T-helper 9 cell (primary cell): Measurements from ENCODE around the gene SPEF2.

Source experiments
- DNase-seq: peaks from one replicate; pipeline ENCODE4 v3.0.0-alpha.2; 2020

SPEF2 gene

DNA sequence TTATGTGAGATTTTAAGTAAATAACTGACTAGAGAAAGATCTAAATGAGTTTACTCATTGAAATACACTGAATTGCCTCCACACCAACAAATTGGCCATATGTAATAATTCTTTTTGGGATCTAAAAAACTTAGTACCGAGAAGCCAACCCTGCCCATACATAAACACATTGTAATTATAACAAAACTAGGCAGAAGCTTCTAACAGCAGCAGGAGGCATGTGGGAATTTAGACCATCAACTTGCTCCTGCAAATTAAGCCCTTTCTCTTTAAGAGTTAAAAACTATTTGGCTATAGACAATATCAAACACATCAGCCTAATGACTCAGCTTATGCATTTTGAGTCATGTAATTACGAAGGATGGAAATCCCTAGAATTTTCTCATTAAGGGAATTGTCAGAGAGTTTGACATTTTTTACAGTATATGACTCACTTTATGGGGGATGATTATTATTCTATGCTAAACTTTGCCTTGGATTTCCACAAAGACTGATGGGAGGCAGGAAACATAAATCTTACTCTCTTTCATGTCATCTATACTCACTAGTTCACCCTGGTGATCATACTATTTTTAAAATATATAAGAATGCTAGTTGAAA lies 240.0 kb downstream of the SPEF2 start:
- DNase-seq: no peak

DNA sequence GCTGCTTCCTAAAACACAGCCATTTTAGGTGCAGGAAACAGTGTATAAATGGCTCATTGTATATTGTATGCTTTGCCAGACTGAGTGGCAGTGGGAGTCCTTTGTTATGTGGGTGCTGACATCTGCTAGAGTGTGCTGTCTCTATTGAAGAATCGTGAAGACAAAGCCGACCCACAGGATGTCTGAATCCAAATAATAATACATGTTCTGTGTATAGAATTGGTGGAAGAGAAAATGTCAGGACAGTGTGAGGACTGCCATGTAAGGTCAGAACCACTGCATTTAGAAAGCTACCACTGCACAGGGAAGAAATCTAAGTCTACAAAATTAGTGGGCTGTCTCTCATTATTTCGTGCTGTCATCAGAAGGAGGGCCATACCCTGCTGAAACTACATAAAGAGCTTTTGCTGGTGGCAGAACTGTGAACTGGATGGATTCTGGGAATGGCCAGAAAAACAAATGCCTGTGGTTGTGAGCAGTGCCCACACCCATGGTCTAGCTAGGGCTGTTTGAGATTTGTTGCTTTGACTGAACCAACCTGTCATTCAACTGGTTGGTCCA lies 241.5 kb downstream of the SPEF2 start:
- DNase-seq: no peak

DNA sequence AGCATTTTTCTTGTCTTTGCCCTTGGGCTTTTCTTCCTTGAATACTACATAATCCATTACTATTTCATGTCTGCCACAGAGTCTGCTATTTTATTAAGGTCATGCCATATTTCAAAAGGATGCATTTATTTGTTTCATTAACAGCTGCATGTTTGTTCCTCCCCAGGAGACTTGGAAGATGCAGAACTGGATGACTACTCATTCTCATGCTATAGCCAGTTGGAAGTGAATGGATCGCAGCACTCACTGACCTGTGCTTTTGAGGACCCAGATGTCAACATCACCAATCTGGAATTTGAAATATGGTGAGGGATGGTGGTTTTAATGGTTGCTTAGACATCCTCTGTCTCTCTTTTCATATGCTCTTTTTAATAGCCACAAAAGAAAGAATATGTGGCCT lies 243.0 kb downstream of the SPEF2 start:
- no peak for DNase-seq

DNA sequence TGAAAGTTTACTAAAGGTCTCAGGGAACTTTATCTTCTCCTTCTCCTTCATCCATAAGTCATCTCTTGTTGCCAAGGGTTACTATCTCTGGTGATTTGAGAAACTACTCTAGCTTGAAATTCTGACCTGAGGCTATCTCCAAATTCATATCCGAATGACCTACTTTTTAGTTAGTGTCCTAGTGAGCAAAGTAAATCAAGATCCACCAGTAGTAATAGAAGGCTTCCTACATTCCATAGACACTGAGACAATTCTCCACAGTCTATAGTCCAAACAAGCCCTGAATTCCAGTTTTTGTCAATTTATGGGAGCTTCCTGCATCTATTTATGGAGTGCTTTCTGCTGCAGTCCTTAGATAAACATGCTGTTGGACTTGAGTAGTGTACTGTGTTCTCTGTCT lies 244.1 kb downstream of the SPEF2 start:
- no peak for DNase-seq

DNA sequence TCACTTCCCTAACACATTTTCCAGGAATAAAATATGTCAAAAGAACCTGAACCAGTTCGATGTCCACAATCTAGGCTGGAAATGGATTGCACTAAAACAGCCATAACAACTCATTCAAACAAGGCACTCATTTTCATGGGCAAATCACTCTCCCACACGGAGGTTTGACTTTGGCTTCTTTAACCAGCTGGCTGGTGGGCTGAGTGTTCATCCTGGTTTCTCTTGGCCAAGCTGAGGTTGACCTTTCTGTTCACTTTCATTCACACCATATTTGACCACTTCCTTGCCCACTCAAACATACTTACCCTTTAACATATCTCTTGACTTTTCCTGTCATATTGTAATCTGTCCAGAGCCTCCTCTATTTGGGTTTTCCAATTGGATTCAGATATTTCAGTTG lies 244.5 kb downstream of the SPEF2 start:
- DNase-seq: no peak

DNA sequence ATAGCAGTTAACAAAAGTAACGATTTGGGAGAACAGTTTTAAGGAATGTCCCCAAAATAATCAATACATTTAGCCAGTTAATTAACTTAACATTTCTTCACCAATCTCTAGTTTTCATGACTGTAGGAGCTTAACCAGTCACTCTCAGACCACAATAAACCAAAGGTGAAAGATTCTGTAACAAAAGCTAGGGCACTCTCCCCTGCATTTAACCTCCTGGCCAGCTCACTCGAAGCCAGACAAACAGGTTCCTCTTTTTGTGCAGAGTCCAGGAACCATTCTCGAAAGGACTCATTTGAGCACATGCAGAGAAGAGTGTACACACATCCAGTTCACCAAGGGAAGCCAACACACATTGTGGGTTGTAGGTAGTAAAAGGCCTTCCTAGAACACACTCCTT lies 245.5 kb downstream of the SPEF2 start:
- no peak for DNase-seq
